IMR-90 (cell line): ENCODE results near the gene PCDH1. TPM values are rescaled to one million over a fixed set of nuclear protein-coding genes. Genes with fewer than 3 reads are reported as not detected.

Source experiments
- ATAC-seq: fragments of 200-7000 bp; cut with Tn5 transposase; 2 replicates; pipeline ENCODE4 v1.9.1; 2020; ENCODE audit warnings: low read depth, mild to moderate bottlenecking, moderate library complexity
- BruUV-seq: library from RNA; stranded (reverse); fragments of 400-500 nt; replicated peaks from 2 replicates; lab custom pipeline; 2021; lab: Mats Ljungman, UMichigan
- CTCF ChIA-PET: fragments of 300-600 bp; formaldehyde crosslinking; extraction: SDS; loops from one replicate; lab custom pipeline; 2021; ENCODE audit warnings: antibody characterized with exemption; lab: Yijun Ruan, JAX
- POLR2A ChIA-PET: fragments of 300-600 bp; sonication (Branson Sonifier 250); formaldehyde crosslinking; loops from one replicate; lab custom pipeline; 2022; ENCODE audit warnings: antibody characterized with exemption; ENCODE audit not compliant: unreplicated experiment; lab: Charles Lee
- DNase-seq: peaks from one replicate; pipeline ENCODE4 v3.0.0; 2013
- H2AFZ ChIP-seq: replicated peaks from 2 replicates; pipeline ENCODE3; 2013; ENCODE audit warnings: low read length, mild to moderate bottlenecking; ENCODE audit not compliant: poor library complexity
- H2AK5ac ChIP-seq: 2 replicates; pipeline ENCODE4 v1.6.1; 2013; ENCODE audit warnings: low read depth, low read length, inconsistent platforms
- H2AK9ac ChIP-seq: replicated peaks from 2 replicates; pipeline ENCODE3; 2013; ENCODE audit warnings: mild to moderate bottlenecking, low read depth, low read length, moderate library complexity; ENCODE audit not compliant: poor library complexity
- H2BK120ac ChIP-seq: 2 replicates; pipeline ENCODE4 v1.6.1; 2013; ENCODE audit warnings: low read depth, low read length, inconsistent platforms
- H2BK15ac ChIP-seq: 3 replicates; pipeline ENCODE4 v1.6.1; 2013; ENCODE audit warnings: low read depth, low read length, inconsistent platforms
- H2BK20ac ChIP-seq: 2 replicates; pipeline ENCODE4 v1.6.1; 2013; ENCODE audit warnings: low read depth, mild to moderate bottlenecking, inconsistent platforms, low read length, moderate library complexity
- H2BK5ac ChIP-seq: 2 replicates; pipeline ENCODE4 v1.6.1; 2013; ENCODE audit warnings: mild to moderate bottlenecking, low read depth, low read length, inconsistent platforms; ENCODE audit not compliant: poor library complexity, severe bottlenecking
- H3K14ac ChIP-seq: replicated peaks from 2 replicates; pipeline ENCODE4 v1.6.1; 2013; ENCODE audit warnings: low read depth, low read length, inconsistent platforms
- H3K18ac ChIP-seq: 2 replicates; pipeline ENCODE4 v1.6.1; 2013; ENCODE audit warnings: low read depth, low read length, control low read depth
- H3K23ac ChIP-seq: 2 replicates; pipeline ENCODE4 v1.6.1; 2013; ENCODE audit warnings: low read depth, low read length, inconsistent platforms
- H3K27ac ChIP-seq: 2 replicates; pipeline ENCODE4 v1.5.1; 2013; ENCODE audit warnings: mild to moderate bottlenecking, control low read depth, low read length; ENCODE audit not compliant: insufficient read depth
- H3K27me3 ChIP-seq: 2 replicates; pipeline ENCODE4 v1.6.1; 2013; ENCODE audit warnings: low read length; ENCODE audit not compliant: control insufficient read depth, insufficient read depth
- H3K36me3 ChIP-seq: 2 replicates; pipeline ENCODE4 v1.6.1; 2013; ENCODE audit warnings: low read length, mixed read lengths; ENCODE audit not compliant: control insufficient read depth, insufficient read depth
- H3K4ac ChIP-seq: 2 replicates; pipeline ENCODE4 v1.6.1; 2013; ENCODE audit warnings: low read depth, low read length, inconsistent platforms
- H3K4me1 ChIP-seq: 2 replicates; pipeline ENCODE4 v1.6.1; 2013; ENCODE audit warnings: low read length, mixed read lengths; ENCODE audit not compliant: control insufficient read depth, insufficient read depth
- H3K4me2 ChIP-seq: 2 replicates; pipeline ENCODE4 v1.6.1; 2013; ENCODE audit warnings: low read depth, mild to moderate bottlenecking, control low read depth, low read length, moderate library complexity
- H3K4me3 ChIP-seq: 2 replicates; pipeline ENCODE4 v1.5.1; 2013; ENCODE audit warnings: low read depth, mild to moderate bottlenecking, control low read depth, low read length, moderate library complexity; ENCODE audit not compliant: insufficient read depth
- H3K56ac ChIP-seq: 2 replicates; pipeline ENCODE4 v1.6.1; 2013; ENCODE audit warnings: low read length, inconsistent platforms; ENCODE audit not compliant: insufficient read depth; ENCODE audit errors: extremely low read depth
- H3K79me1 ChIP-seq, 2 experiments: 2 replicates each; pipeline ENCODE4 v1.6.1; 2013; ENCODE audit warnings: low read length in 2 of 2, inconsistent platforms in 1 of 2, low read depth in 1 of 2
- H3K9ac ChIP-seq: 2 replicates; pipeline ENCODE4 v1.6.1; 2013; ENCODE audit warnings: low read depth, low read length, control low read depth
- H3K9me1 ChIP-seq: 2 replicates; pipeline ENCODE4 v1.6.1; 2013; ENCODE audit warnings: low read length, inconsistent platforms; ENCODE audit not compliant: insufficient read depth
- H3K9me3 ChIP-seq: 2 replicates; pipeline ENCODE4 v1.6.1; 2013; ENCODE audit warnings: low read length; ENCODE audit not compliant: control insufficient read depth, insufficient read depth
- H4K20me1 ChIP-seq: 2 replicates; pipeline ENCODE4 v1.6.1; 2013; ENCODE audit warnings: low read length, inconsistent platforms; ENCODE audit not compliant: insufficient read depth
- H4K5ac ChIP-seq: 2 replicates; pipeline ENCODE4 v1.6.1; 2013; ENCODE audit warnings: mild to moderate bottlenecking, low read depth, low read length, control low read depth
- H4K8ac ChIP-seq, 2 experiments: 2 replicates each; pipeline ENCODE4 v1.6.1; 2013; ENCODE audit warnings: low read depth in 2 of 2, low read length in 2 of 2, control low read depth in 1 of 2, inconsistent platforms in 1 of 2
- H4K91ac ChIP-seq: 2 replicates; pipeline ENCODE4 v1.6.1; 2013; ENCODE audit warnings: low read depth, low read length, inconsistent platforms; ENCODE audit not compliant: insufficient read depth
- BHLHE40 ChIP-seq: fragments of 150-350 bp; IDR thresholded peaks from 2 replicates; pipeline ENCODE4 v1.6.1; 2016; ENCODE audit warnings: mild to moderate bottlenecking, low read depth, low read length
- CHD1 ChIP-seq: IDR thresholded peaks from 2 replicates; pipeline ENCODE4 v1.6.1; 2012; ENCODE audit warnings: low read depth, low read length, improper control_type of control experiment
- MAFK ChIP-seq: IDR thresholded peaks from 2 replicates; pipeline ENCODE4 v1.6.1; 2012; ENCODE audit warnings: low read depth, low read length, improper control_type of control experiment
- MAZ ChIP-seq: IDR thresholded peaks from 2 replicates; pipeline ENCODE4 v1.6.1; 2012; ENCODE audit warnings: low read depth, mild to moderate bottlenecking, low read length, improper control_type of control experiment, moderate library complexity, borderline replicate concordance
- WGBS, 2 experiments: methylation state at CpG; one replicate each; pipeline versions ENCODE4 v1.1.5 to v1.1.7; 2013; ENCODE audit warnings: missing lambda C conversion rate in 2 of 2; ENCODE audit not compliant: insufficient read length in 1 of 2; ENCODE audit errors: extremely low coverage in 2 of 2; 5-methylcytosine and 5-hydroxymethylcytosine counted together
- dilution Hi-C: fragments of 300-500 bp; cut with HindIII; formaldehyde crosslinking; loops from one replicate; pipeline ENCODE4 v1.14.3; 2018; ENCODE audit warnings: low sequenced_read_pairs; ENCODE audit not compliant: unreplicated experiment
- in situ Hi-C: fragments of 300-500 bp; cut with MboI; formaldehyde crosslinking; loops from 3 replicates; pipeline ENCODE4 v1.14.3; 2019; ENCODE audit warnings: low sequenced_read_pairs, inconsistent platforms, mixed read lengths
- intact Hi-C: fragments of 100-400 bp; cut with micrococcal nuclease; formaldehyde crosslinking; loops from 2 replicates; pipeline ENCODE4 v1.10.0; 2022
- polyA plus RNA-seq, 3 experiments: library from polyadenylated mRNA; depleted of rRNA; stranded (reverse); fragments of >200 nt; gene quantifications; 2 replicates each; pipeline ENCODE4 v1.2.3, GENCODE V29; 2012; ENCODE audit warnings: low replicate concordance in 1 of 3
- total RNA-seq: library from RNA; depleted of rRNA; stranded (reverse); fragments of >200 nt; gene quantifications from 2 replicates; pipeline ENCODE4 v1.2.3, GENCODE V29; 2012

Gene PCDH1
- total and polyA plus RNA-seq, 2 of the 4 experiments (the other 2 are of a cell fraction) = 0.74 to 0.90 TPM

GRCh38 chr5:141825241-141825671 is 53.0 kb downstream of the PCDH1 start (continued):
- no peak for TF ChIP-seq MAZ
- TF ChIP-seq BHLHE40 = no peak
- no peak for TF ChIP-seq CHD1
- no peak for TF ChIP-seq MAFK

DNA sequence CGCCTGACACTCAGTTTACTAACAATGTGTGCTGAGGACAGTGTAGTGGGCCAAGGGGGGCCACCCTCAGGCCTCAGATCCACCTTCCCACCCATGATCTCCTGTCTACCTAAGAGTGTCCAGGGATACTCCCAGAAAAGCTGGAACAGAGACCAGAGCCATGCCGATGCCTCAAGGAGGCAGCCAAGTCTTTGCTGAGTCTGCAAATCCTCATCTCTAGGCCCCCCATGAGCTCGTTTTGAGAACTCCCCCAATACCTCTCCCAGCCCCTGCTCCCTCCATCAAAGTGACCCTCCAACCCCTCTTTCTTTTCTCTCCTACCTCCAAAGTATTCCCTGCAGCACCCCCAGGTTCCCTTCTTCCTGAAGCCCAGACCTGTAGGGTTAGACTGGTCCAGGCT is 53.5 kb downstream of the PCDH1 start:
- Histone ChIP-seq H3K4me3 (no peak overlapping the region), H3K4ac (no peak overlapping the region), H3K36me3 (no peaks in the 10 kb centered on the region), H3K27me3 (peaks cover 15% of the 10 kb centered on the region; the same call in 1 of the 2 replicates), H2AK5ac (no peak overlapping the region), H4K5ac (no peak overlapping the region), H4K91ac (no peak overlapping the region), H3K4me2 (no peak overlapping the region), H3K9me3 (no peaks in the 10 kb centered on the region), H2BK120ac (no peak overlapping the region), H3K79me1 (no peaks in the 10 kb centered on the region), H3K9me1 (peaks cover 13% of the 10 kb centered on the region), H3K56ac (no peak overlapping the region), H3K9ac (no peak overlapping the region), H2BK5ac (no peak overlapping the region), H3K27ac (no peak overlapping the region), H4K8ac (no peak overlapping the region), H2BK20ac (no peak overlapping the region), H2BK15ac (no peak overlapping the region), H3K23ac (no peak overlapping the region), H2AK9ac (peak overlapping the region; percentile 13), H4K20me1 (no peaks in the 10 kb centered on the region), H3K18ac (no peak overlapping the region), H3K14ac (no peak overlapping the region), H2AFZ (no peak overlapping the region), H3K4me1 (peaks cover 5% of the 10 kb centered on the region; the same call in 1 of the 2 replicates)
- POLR2A ChIA-PET = no interaction called here
- dilution Hi-C loops = no loop called here
- CTCF ChIA-PET = no interaction called here
- no TSS peak for BruUV-seq
- TF ChIP-seq CHD1 (no peak), MAFK (peak; percentile 75)
- WGBS, 2 experiments = no CpG with 5 or more reads among the region's 3 CpGs
- in situ Hi-C loops = no loop called here
- no peak for DNase-seq
- no peak for ATAC-seq
- intact Hi-C loops = no loop called here
